DMS79 (cell line): ENCODE measurements around the gene COA4.
"Not testable (repeated sequence)": the region's sequence is repeated elsewhere in the genome, so short reads cannot be mapped to it uniquely, and the experiment has no call there.

Experiments used
- DNase-seq: peaks from one replicate; lab custom pipeline; 2025; lab: John Stamatoyannopoulos, UW

COA4 gene

DNA sequence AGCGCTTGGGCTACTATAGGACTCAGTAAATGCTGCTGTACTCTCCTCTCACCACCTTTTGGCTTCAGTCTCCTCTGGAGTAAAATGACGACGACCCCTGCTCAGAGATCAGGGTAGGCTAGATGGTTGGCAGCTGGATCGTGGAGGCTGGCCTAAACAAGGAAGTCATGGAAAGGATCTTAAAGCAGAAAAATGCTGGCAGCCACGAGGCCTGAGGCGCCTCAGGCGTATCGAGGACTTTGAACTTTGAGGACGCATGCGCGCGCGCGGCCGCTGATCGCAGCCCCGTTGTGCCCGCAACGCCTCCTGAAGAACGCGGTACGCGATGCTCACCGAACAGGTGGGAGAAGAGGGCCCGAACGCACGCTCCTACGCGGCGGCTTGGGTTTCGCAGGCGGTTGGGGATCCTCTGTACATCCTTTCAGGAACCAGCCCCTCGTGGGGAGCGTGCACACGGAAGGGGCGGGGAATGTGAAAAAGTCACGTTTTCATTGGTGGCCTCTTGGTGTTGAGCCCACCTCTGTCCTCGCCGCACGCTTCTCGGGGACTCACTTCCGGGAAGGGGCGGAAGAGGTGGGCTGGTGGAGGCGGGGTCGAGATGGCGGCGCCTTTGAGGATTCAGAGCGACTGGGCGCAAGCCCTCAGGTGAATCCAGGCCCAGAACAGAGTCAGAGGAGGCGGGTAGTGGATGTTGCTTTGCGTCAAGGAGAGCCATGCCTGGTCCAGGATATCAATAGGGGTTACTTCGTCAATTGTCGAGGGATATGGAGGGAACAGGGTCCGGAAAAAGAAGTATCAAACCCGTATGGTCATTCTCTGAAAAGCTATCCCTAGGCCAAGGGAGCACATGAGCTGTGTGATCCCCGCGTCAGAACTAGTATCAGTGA lies at the start of gene COA4, which contains the start of gene PAAF1:
Gene COA4 (minus strand): TSS at position 423 of the 887 bp plus-strand sequence. CDS start 3,468 bp downstream, outside the sequence.
Gene PAAF1 (plus strand): TSS at position 576 of the 887 bp plus-strand sequence. CDS start 23 bp downstream, at position 599.
- peak; percentile 100 for DNase-seq

- no peak for DNase-seq
Observed at GRCh38 chr11:73921180-73921579, 44.5 kb upstream of the COA4 start.

DNA sequence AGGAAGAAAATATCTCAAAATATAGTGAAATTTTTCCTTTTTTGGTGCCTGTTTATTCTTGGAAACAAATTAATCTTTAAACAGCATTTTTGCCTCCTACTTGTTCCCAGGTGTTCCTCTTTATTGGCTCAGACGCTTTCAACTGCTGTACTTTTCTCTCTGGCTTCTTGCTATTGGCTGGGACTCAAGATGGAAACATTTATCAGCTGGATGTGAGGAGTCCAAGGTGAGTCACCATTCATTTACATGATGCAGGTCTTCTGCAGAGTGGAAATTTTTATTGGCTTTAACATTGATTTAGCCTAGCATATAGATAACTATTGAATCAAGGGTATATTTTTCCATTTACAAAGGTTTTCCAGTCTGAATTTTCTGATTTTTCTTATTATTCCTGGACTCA lies 39.8 kb upstream of the COA4 start:
- no peak for DNase-seq

- DNase-seq, result no peak
Observed at GRCh38 chr11:73914284-73914683, 37.6 kb upstream of the COA4 start.

DNA sequence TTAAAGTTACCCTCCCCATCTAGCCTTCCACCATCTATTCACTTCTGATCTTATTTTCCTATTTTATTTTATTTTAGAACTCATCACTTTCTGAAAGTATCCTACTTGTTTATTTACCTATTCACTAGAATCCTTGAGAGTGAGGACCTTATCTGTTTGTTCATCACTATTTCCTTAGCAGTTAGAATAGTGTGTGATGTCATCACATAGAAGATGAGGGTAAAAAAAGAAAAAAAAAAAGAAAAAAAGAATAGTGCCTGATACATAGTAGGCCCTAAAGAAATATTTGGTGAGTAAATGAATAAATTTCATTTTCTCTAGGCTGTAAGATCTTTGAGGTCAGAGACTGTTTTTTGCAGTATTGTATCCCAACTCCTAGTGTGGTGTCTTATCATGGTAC lies 36.8 kb upstream of the COA4 start:
- DNase-seq, result no peak

DNA sequence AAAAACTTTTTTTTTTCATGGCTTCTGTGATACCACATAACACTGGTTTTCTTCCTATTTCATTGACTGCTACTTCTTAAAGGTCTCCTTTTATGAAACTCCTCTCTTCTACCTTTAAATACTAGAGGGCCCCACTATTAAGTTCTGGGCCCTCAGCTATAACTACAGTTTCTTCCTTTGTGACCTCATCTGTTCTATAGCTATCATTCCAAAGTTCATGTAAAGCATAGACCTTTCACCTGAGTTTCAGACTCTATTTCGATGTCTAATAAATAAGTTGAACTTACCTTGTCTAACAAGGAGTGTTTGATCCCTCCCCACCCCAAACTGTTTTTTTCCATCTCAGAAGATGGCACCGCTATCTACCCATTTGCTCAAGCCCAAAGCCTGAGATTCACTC lies 35.4 kb upstream of the COA4 start:
- DNase-seq, result no peak

DNA sequence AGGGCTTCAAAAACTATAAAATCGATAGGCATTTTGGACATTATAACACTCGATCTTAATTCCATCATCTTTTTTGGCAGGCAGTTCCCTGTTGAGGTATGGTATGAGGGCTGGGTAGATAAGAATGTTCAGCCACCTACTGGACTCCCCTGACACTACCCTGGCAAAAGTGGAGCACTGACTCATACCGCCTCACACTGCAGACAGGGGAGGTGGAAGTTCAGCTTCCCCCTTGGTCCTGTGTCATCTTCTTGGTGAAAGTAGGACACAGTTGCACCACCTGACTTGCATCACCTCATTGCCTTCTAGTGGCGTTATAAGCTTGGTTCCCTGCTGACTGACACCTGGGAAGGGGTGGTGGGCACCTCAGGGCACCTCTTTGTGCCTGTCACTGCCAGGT lies 30.5 kb upstream of the COA4 start:
- DNase-seq, result no peak

GRCh38 chr11:73902303-73902702 lies 25.7 kb upstream of the COA4 start:
- DNase-seq, result no peak

DNA sequence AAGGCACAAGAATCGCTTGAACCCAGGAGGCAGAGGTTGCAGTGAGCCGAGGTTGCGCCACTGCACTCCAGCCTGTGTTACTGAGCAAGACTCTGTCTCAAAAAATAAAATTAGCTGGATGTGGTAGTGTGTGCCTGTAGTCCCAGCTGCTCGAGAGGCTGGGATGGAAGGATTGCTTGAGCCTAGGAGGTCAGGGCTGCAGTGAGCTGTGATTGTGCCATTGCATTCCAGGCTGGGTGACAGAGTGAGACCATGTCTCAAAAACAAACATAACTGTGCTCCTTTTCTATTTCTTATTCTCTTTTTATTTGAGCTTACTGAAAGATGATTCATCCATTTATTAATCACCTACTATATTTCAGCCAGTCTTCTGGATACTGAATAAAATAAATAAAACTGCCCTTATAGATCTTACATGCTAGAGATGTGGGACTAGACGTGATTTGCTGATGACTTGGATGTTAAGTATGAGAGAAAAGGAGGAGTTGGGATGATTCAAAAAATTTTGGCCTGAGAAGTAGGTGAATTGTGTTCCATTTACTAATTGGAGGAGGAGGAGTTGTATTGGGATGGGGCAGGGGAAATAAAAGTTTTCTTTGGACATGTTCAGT lies 18.2 kb upstream of the COA4 start:
- no peak for DNase-seq

DNA sequence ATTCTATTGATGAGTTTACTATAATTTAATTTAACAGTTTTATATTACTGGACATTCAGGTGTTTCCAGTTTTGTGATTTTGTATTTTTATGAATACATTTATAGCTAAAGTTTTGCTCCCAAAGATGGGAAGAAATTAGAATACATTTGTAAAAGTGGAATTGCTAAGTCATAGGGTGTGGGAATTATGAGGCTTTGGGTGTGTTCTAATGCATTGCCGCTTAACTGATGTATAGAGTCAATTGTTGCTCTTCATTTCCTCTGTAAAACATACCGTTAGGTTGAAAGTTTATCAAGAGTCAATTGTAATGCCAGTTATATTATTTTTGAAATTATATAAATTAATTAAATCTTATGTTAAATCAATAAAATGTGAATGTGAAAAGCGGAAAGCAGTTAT lies 16.4 kb upstream of the COA4 start:
- DNase-seq, result no peak

DNA sequence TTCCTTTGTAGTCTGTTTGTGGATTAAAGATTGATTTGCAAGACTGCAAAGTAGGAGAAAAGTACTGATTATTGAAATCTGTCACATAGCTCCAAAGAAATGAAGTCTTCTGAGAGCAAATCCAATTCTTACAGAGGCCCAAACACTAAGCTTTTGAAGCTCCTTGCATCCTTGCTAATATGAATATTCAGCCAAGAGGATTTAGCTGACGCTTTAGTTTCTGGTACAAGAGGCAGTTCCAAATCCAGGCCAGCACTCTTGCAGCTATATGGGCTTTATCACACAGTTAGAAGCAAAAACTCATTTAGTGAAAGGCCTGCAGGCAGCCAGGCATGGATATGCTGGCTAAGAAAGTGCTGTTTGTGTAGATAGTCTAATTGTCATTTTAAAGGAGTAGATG lies 12.9 kb upstream of the COA4 start:
- no peak for DNase-seq

GRCh38 chr11:73889019-73889418 lies 12.4 kb upstream of the COA4 start:
- no peak for DNase-seq

- DNase-seq, result no peak
Observed at GRCh38 chr11:73888244-73888643, 11.6 kb upstream of the COA4 start.

DNA sequence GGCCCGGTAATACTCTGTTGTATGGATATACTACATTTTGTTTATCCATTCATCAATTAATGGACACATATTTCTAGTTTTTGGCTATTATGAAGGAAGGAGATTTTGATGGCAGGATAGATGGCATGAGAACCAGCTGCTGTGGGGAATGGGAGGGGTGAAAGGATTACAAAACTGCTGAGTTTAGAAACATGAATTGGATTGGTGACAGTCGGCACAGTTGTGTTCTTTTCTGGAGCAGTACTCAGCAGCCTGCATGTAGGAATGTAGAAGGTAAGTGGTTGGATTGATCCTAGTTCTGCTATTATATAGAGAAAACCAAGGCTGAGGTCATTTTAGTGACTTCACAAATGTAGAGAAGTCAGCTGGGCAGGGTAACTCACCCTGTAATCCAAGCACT lies 7.2 kb upstream of the COA4 start:
- no peak for DNase-seq

DNA sequence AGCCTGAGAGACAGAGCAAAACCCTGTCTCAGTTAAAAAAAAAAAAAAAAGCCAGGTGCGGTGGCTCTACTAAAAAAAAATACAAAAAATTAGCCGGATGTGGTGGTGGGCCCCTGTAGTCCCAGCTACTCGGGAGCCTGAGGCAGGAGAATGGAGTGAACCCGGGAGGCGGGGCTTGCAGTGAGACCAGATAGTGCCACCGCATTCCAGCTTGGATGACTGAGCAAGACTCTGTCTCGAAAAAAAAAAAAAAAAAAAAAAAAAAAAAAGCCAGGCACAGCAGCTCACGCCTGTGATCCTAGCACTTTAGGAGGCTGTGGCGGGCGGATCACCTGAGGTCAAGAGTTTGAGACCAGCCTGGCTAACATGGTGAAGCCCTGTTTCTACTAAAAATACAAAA lies 3.8 kb upstream of the COA4 start:
- DNase-seq, result not testable (repeated sequence)

DNA sequence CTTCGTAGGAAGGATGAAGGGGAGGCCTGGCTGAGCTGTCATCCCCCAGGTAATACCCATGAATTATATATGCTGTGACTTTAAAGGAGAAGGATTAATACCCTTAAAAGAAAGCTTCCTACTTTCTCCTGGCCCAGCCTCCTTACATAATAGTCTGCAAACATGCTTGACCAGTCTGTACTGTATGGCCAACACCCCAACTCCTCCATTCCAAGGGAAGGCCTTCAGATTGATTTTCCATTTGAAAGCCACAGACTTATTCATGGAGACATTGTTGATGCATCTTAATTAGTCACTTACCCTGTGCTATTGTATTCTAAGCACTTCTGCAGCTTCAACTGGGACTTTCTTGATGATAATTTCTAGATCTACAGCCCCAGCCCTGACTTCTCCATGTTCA lies 2.1 kb upstream of the COA4 start:
- DNase-seq, result no peak

- no peak for DNase-seq
Observed at GRCh38 chr11:73875840-73876239, 806 bp downstream of the COA4 start.

GRCh38 chr11:73875380-73875779 lies 1.3 kb downstream of the COA4 start:
- no peak for DNase-seq

GRCh38 chr11:73872749-73873357 lies 3.8 kb downstream of the COA4 start:
- DNase-seq, result no peak

- no peak for DNase-seq
Observed at GRCh38 chr11:73870261-73870660, 6.4 kb downstream of the COA4 start.

- peak; percentile 65 for DNase-seq
Observed at GRCh38 chr11:73869332-73869949, 7.2 kb downstream of the COA4 start.

DNA sequence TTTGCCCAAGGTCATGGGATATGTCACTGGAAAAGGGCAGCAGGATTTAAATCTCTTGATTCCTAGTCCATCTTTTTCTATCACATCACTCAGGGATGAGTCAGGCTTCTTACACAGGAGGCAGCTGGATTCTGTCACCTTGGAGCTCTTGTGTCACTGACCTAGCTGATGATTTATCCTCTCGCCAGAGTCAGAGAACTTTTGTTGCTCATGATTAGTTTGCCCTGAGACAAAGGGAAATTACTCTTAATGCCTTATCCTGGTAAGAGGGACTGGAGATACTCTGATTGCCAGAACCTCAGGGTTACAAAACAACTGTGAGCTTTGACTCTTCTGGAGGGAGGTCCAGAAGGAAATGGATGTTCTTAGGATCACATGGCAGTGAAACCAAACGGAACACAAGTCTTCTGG lies 10.1 kb downstream of the COA4 start:
- no peak for DNase-seq
